Activated B cell treated with CpG ODN at 0.5 μM for 24 hours (primary cell): ENCODE data around the gene PIP5K1C. TPM values are rescaled to one million over a fixed set of nuclear protein-coding genes. Genes with fewer than 3 reads are reported as not detected.

Source experiments
- ATAC-seq: fragments of 200-7000 bp; cut with Tn5 transposase; one replicate; pipeline ENCODE4 v1.10.0; 2021; ENCODE audit warnings: low read depth, mild to moderate bottlenecking, moderate library complexity
- CTCF ChIA-PET: fragments of 350-600 bp; sonication (Branson Sonifier 250); formaldehyde crosslinking; loops from one replicate; lab custom pipeline; 2021; ENCODE audit warnings: antibody characterized with exemption; lab: Charles Lee
- POLR2A ChIA-PET: fragments of 350-600 bp; sonication (Branson Sonifier 250); formaldehyde crosslinking; loops from one replicate; lab custom pipeline; 2021; ENCODE audit warnings: antibody characterized with exemption; lab: Charles Lee
- DNase-seq: peaks from one replicate; pipeline ENCODE4 v3.0.0; 2022
- H3K27ac Mint-ChIP-seq: one replicate; pipeline ENCODE4 v1.8.0; 2020; ENCODE audit warnings: mixed read lengths
- H3K27me3 Mint-ChIP-seq: one replicate; pipeline ENCODE4 v1.8.0; 2021; ENCODE audit warnings: mixed read lengths
- H3K36me3 Mint-ChIP-seq: one replicate; pipeline ENCODE4 v1.8.0; 2021; ENCODE audit warnings: low read depth, mixed read lengths
- H3K4me1 Mint-ChIP-seq: one replicate; pipeline ENCODE4 v1.8.0; 2021; ENCODE audit warnings: mixed read lengths
- H3K4me3 Mint-ChIP-seq: one replicate; pipeline ENCODE4 v1.8.0; 2020; ENCODE audit warnings: mild to moderate bottlenecking, mixed read lengths
- H3K9me3 Mint-ChIP-seq: one replicate; pipeline ENCODE4 v1.8.0; 2020; ENCODE audit warnings: mixed read lengths
- CTCF ChIP-seq: fragments of 200-600 bp; IDR thresholded peaks from one replicate; pipeline ENCODE4 v1.8.0; 2022; ENCODE audit warnings: antibody characterized with exemption, mild to moderate bottlenecking
- intact Hi-C: fragments of 100-400 bp; cut with micrococcal nuclease; formaldehyde crosslinking; loops from one replicate; pipeline ENCODE4 v1.15.1; 2024
- total RNA-seq: library from RNA; stranded (reverse); gene quantifications from 2 replicates; pipeline ENCODE4 v1.2.3, GENCODE V29; 2022

PIP5K1C gene
- total RNA-seq, 1 donor from 2014 or later: 31.1 TPM

GRCh38 chr19:3716147-3716668 lies 15.9 kb upstream of the PIP5K1C start:
- POLR2A ChIA-PET: no interaction called here
- Mint-ChIP-seq H3K36me3 (no peaks in the 10 kb centered on the region), H3K27me3 (peaks cover 6% of the 10 kb centered on the region), H3K4me1 (peaks cover 7% of the 10 kb centered on the region), H3K9me3 (no peaks in the 10 kb centered on the region), H3K4me3 (no peak overlapping the region), H3K27ac (no peak overlapping the region)
- CTCF ChIA-PET: no interaction called here
- ATAC-seq (no peak), DNase-seq (no peak)
- intact Hi-C loops: no loop called here
- no peak for TF ChIP-seq CTCF

GRCh38 chr19:3712663-3713611 lies 12.7 kb upstream of the PIP5K1C start:
- ChIA-PET CTCF (no interaction called here), POLR2A (no interaction called here)
- Mint-ChIP-seq H3K27me3 (peaks cover 5% of the 10 kb centered on the region), H3K27ac (no peak overlapping the region), H3K4me1 (peaks cover 4% of the 10 kb centered on the region), H3K4me3 (no peak overlapping the region), H3K36me3 (no peaks in the 10 kb centered on the region), H3K9me3 (no peaks in the 10 kb centered on the region)
- ATAC-seq: no peak
- intact Hi-C loops: no loop called here
- no peak for DNase-seq
- no peak for TF ChIP-seq CTCF

GRCh38 chr19:3710265-3710812 lies 10.1 kb upstream of the PIP5K1C start:
- peaks cover 6% of the 10 kb centered on the region for H3K4me1 Mint-ChIP-seq
- no peak for DNase-seq

GRCh38 chr19:3708207-3708931 lies 8.1 kb upstream of the PIP5K1C start, which contains the start of gene TJP3:
Gene TJP3 (plus strand): TSS chr19:3708384. CDS start chr19:3728433, 20,049 bp downstream.
- intact Hi-C loops: loop anchor here (5.0 to 10.0 kb wide), 3 partner anchors 116 to 496 kb away; no protein-coding TSS in a partner anchor
- ATAC-seq (no peak), DNase-seq (no peak)
- Mint-ChIP-seq H3K4me1 (peaks cover 8% of the 10 kb centered on the region), H3K4me3 (no peak within 1 kb of the TSS), H3K27me3 (peaks cover 8% of the 10 kb centered on the region), H3K27ac (no peak within 1 kb of the TSS), H3K9me3 (no peaks in the 10 kb centered on the region), H3K36me3 (no peaks in the 10 kb centered on the region)
- ChIA-PET POLR2A (no interaction called here), CTCF (interaction anchor here (1.3 kb wide), 1 partner anchor 42 kb away, joined by 3 read pairs; no protein-coding TSS in a partner anchor)
- TF ChIP-seq CTCF: no peak

More at GRCh38 chr19:3710265-3710812, 10.1 kb upstream of the PIP5K1C start:
- Mint-ChIP-seq H3K27ac (no peak overlapping the region), H3K4me3 (no peak overlapping the region), H3K27me3 (peaks cover 8% of the 10 kb centered on the region), H3K9me3 (no peaks in the 10 kb centered on the region), H3K36me3 (no peaks in the 10 kb centered on the region)
- ChIA-PET CTCF (no interaction called here), POLR2A (no interaction called here)
- ATAC-seq: no peak
- intact Hi-C loops: no loop called here
- TF ChIP-seq CTCF: no peak
